Heart right ventricle (tissue), 16 donors: ENCODE measurements around the gene CALHM1. TPM values are rescaled to one million over a fixed set of nuclear protein-coding genes. Genes with fewer than 3 reads are reported as not detected.
A peak's percentile ranks its signal among the peaks of the same experiment; 100 is the strongest.

Experiments used
- ATAC-seq, 8 donors: fragments of 200-7000 bp; cut with Tn5 transposase; one replicate each; pipeline ENCODE4 v1.9.1; 2020; ENCODE audit warnings: mild to moderate bottlenecking in 8 of 8, moderate library complexity in 8 of 8, moderate number of reproducible peaks in 1 of 8
- DNase-seq, 2 donors: peaks; one replicate each; pipeline ENCODE4 v3.0.0-alpha.2; 2020
- H3K27ac ChIP-seq, 10 donors: fragments of 200-600 bp; sonication (generic) in 2 of 10; one replicate each; pipeline versions ENCODE4 v1.5.0 to v1.8.0; 2020 to 2022; ENCODE audit warnings: mild to moderate bottlenecking in 3 of 10
- H3K27me3 ChIP-seq, 7 donors: fragments of 200-600 bp; one replicate each; pipeline ENCODE4 v1.8.0; 2021 to 2022; ENCODE audit warnings: mild to moderate bottlenecking in 2 of 7
- H3K36me3 ChIP-seq, 9 donors: fragments of 200-600 bp; sonication (generic) in 1 of 9; one replicate each; pipeline versions ENCODE4 v1.5.0 to v1.8.0; 2020 to 2022; ENCODE audit warnings: mild to moderate bottlenecking in 2 of 9
- H3K4me1 ChIP-seq, 9 donors: fragments of 200-600 bp; sonication (generic) in 1 of 9; one replicate each; pipeline versions ENCODE4 v1.5.0 to v1.8.0; 2020 to 2022; ENCODE audit warnings: mild to moderate bottlenecking in 4 of 9
- H3K4me3 ChIP-seq, 10 donors: fragments of 200-600 bp; sonication (generic) in 2 of 10; one replicate each; pipeline versions ENCODE4 v1.5.0 to v1.8.0; 2020 to 2022; ENCODE audit warnings: mild to moderate bottlenecking in 7 of 10, moderate library complexity in 2 of 10
- H3K9me3 ChIP-seq, 11 donors: fragments of 200-600 bp in 10 of 11; sonication (generic) in 2 of 11; one replicate each; pipeline versions ENCODE4 v1.5.0 to v1.8.0; 2013 to 2022; ENCODE audit warnings: mild to moderate bottlenecking in 2 of 11, control low read depth in 1 of 11, moderate library complexity in 1 of 11
- CTCF ChIP-seq, 9 donors: fragments of 200-600 bp; sonication (generic) in 2 of 9; IDR thresholded peaks; one replicate each; pipeline versions ENCODE4 v1.5.0 to v1.8.0; 2021 to 2022; ENCODE audit warnings: antibody characterized with exemption in 9 of 9, mild to moderate bottlenecking in 5 of 9, moderate library complexity in 1 of 9
- WGBS, 2 donors: extraction: QIAGEN DNeasy Blood & Tissue Kit; methylation state at CpG; one replicate each; pipeline ENCODE4 v1.1.7; 2013; ENCODE audit warnings: inconsistent platforms in 1 of 2; 5-methylcytosine and 5-hydroxymethylcytosine counted together
- intact Hi-C, 10 donors: fragments of 100-400 bp; cut with DNase I; formaldehyde crosslinking; loops; one replicate each; pipeline versions ENCODE4 v1.11.1 to v1.14.2; 2022
- polyA plus RNA-seq, 2 donors: library from polyadenylated mRNA; stranded (reverse); fragments of 200-250 nt; gene quantifications; one replicate each; pipeline ENCODE4 v1.2.3, GENCODE V29; 2013
- total RNA-seq, 10 donors: library from RNA; stranded (reverse); fragmentation: NEBNext Ultra II Directional in 3 of 10; extraction: Animal tissue kit (Norgen Biotek cat#: 25700) in 3 of 10; gene quantifications; one replicate each; pipeline versions ENCODE4 v1.2.1 to v1.2.4, GENCODE V29; 2021 to 2023
- donor health status: Arrhythmogenic right ventricular cardiomyopathy.
- donor health status: ischemic (EF 13 %, LVEDD 7.1; RV severe dilation, severe dysfunction).
- donor health status: healthy with polysubstance abuse.
- donor health status: DM: no; HTN: yes; CAD: no.
- donor health status: DM: no; HTN: no; CAD: no.
- donor health status: ischemic (EF 25% LVEDD 6.9; RV normal size, moderate dysfunction).
- donor health status: ischemic (EF 25% LVEDD 5.7; RV mildly dilated, moderate dysfunction).
- donor health status: healthy.
- donor health status: DM: yes; HTN: yes; CAD: no.
- donor health status: Ischemic cardiomyopathy.
- donor health status: ischemic (EF 35%, LVEDD 5.7; RV mildly dilated, moderate dysfunction).
- donor health status: nonischemic (EF 11% LVEDD 7.7; RV severe dilation, severe dysfunction).
- donor health status: DM: yes; HTN: yes; CAD: no.
- donor health status: PGD.
- donor health status: ischemic (EF 29% LVEDD 5.4; RV normal size, mild dysfunction).
- donor health status: nonischemic (EF 23%, LVEDD 6.1; RV moderate dilation, normal function).

The CALHM1 gene
- total and polyA plus RNA-seq, 12 donors = not detected

GRCh38 chr10:103443475-103444185 lies 15.1 kb downstream of the CALHM1 start:
- ATAC-seq (peak in 2 of 8 donors; percentile 5 to 26), DNase-seq (no peak)
- TF ChIP-seq CTCF (IDR thresholded peaks at IDR 0.05) = no peak
- H3K36me3 ChIP-seq = peaks cover 3 to 99% (median 46%) of the 10 kb centered on the region in 9 donors
- no peak overlapping the region for H3K4me3 ChIP-seq
- no peaks in the 10 kb centered on the region for H3K27me3 ChIP-seq
- H3K27ac ChIP-seq = peak overlapping the region in 7 of 10 donors; percentile 18 to 98 (median 36)
- no peaks in the 10 kb centered on the region for H3K9me3 ChIP-seq
- WGBS, 2 donors = 76 to 80% methylated on average over 23 of the region's 23 CpGs
- intact Hi-C loops = no loop called here
- peaks cover 18 to 76% (median 63%) of the 10 kb centered on the region in 9 donors for H3K4me1 ChIP-seq

GRCh38 chr10:103442031-103442461 lies 16.7 kb downstream of the CALHM1 start:
- no peaks in the 10 kb centered on the region for H3K9me3 ChIP-seq
- no peak for TF ChIP-seq CTCF (IDR thresholded peaks at IDR 0.05)
- no peaks in the 10 kb centered on the region for H3K27me3 ChIP-seq
- H3K4me1 ChIP-seq = peaks cover 14 to 60% (median 49%) of the 10 kb centered on the region in 9 donors
- ATAC-seq (peak in 6 of 8 donors; percentile 40 to 70 (median 53)), DNase-seq (peak; percentile 37 to 61)
- H3K4me3 ChIP-seq = no peak overlapping the region
- H3K27ac ChIP-seq = peak overlapping the region in 6 of 10 donors; percentile 13 to 72 (median 24)
- peaks cover 0 to 99% (median 46%) of the 10 kb centered on the region in 9 donors for H3K36me3 ChIP-seq
- intact Hi-C loops = no loop called here
- WGBS, 2 donors = 52 to 54% methylated on average over 13 of the region's 13 CpGs

- Histone ChIP-seq H3K9me3 (no peaks in the 10 kb centered on the region), H3K4me1 (peaks cover 12 to 56% (median 44%) of the 10 kb centered on the region in 9 donors), H3K27me3 (no peaks in the 10 kb centered on the region), H3K4me3 (no peak overlapping the region), H3K27ac (peak overlapping the region in 6 of 10 donors; percentile 13 to 72 (median 24)), H3K36me3 (peaks cover 0 to 99% (median 46%) of the 10 kb centered on the region in 9 donors)
- intact Hi-C loops = no loop called here
- ATAC-seq (no peak), DNase-seq (no peak)
- WGBS, 2 donors = 77 to 80% methylated on average over 8 of the region's 8 CpGs
- TF ChIP-seq CTCF (IDR thresholded peaks at IDR 0.05) = no peak
Measured at GRCh38 chr10:103441611-103442010, 17.1 kb downstream of the CALHM1 start.

GRCh38 chr10:103441206-103441605 lies 17.5 kb downstream of the CALHM1 start:
- Histone ChIP-seq H3K9me3 (no peaks in the 10 kb centered on the region), H3K27ac (peak overlapping the region in 2 of 10 donors; percentile 23 to 39), H3K4me1 (peaks cover 8 to 52% (median 40%) of the 10 kb centered on the region in 9 donors), H3K36me3 (peaks cover 0 to 99% (median 43%) of the 10 kb centered on the region in 9 donors), H3K4me3 (no peak overlapping the region), H3K27me3 (no peaks in the 10 kb centered on the region)
- ATAC-seq (no peak), DNase-seq (no peak)
- intact Hi-C loops = no loop called here
- no peak for TF ChIP-seq CTCF (IDR thresholded peaks at IDR 0.05)
- 97 to 99% methylated on average over 8 of the region's 8 CpGs for WGBS, 2 donors
